Measurements from ENCODE around the gene CXCL12.

CXCL12 gene

GRCh38 chr10:44334621-44335184 lies 50.2 kb downstream of the CXCL12 start:
- no peak for DNase-seq (ENCODE audit: low read depth in 2 of 2)

GRCh38 chr10:44334091-44334490 lies 50.8 kb downstream of the CXCL12 start:
- DNase-seq (ENCODE audit: low read depth in 2 of 2), result no peak

- no peak for DNase-seq (ENCODE audit: low read depth in 2 of 2)
Observed at GRCh38 chr10:44333511-44333910, 51.4 kb downstream of the CXCL12 start.

- DNase-seq (ENCODE audit: low read depth in 2 of 2), result no peak
Observed at GRCh38 chr10:44332465-44332864, 52.4 kb downstream of the CXCL12 start.

- DNase-seq (ENCODE audit: low read depth in 2 of 2), result no peak
Observed at GRCh38 chr10:44330431-44330830, 54.5 kb downstream of the CXCL12 start.

- DNase-seq (ENCODE audit: low read depth in 2 of 2), result no peak
Observed at GRCh38 chr10:44327461-44327860, 57.4 kb downstream of the CXCL12 start.
